Neural cell (in vitro differentiated cells): ENCODE results near the gene BICD1. TPM values are rescaled to one million over a fixed set of nuclear protein-coding genes. Genes with fewer than 3 reads are reported as not detected.

Source experiments
- H2AFZ ChIP-seq: fragments of 200-600, 300-800 bp; sonication (generic), shearing (Covaris generic); 2 replicates; pipeline ENCODE4 v1.6.0; 2014; ENCODE audit warnings: low read depth, mild to moderate bottlenecking, antibody characterized with exemption, low read length, moderate library complexity
- H3F3A ChIP-seq: fragments of 200-600 bp; shearing (Covaris generic); 2 replicates; pipeline ENCODE4 v1.6.1; 2016; ENCODE audit warnings: mild to moderate bottlenecking, moderate library complexity, mixed read lengths, antibody characterized with exemption, low read length; ENCODE audit not compliant: insufficient read depth, poor library complexity, severe bottlenecking
- H3K27ac ChIP-seq: fragments of 200-600, 300-800 bp; sonication (generic), shearing (Covaris generic); 2 replicates; pipeline ENCODE4 v1.5.1; 2014; ENCODE audit warnings: mild to moderate bottlenecking, low read length, moderate library complexity
- H3K27me3 ChIP-seq: fragments of 300-800, 200-600 bp; sonication (generic), shearing (Covaris generic); 2 replicates; pipeline ENCODE4 v1.6.0; 2014; ENCODE audit warnings: mild to moderate bottlenecking, low read depth, low read length, moderate library complexity; ENCODE audit not compliant: insufficient read depth
- H3K36me3 ChIP-seq: fragments of 300-800, 200-600 bp; sonication (generic), shearing (Covaris generic); 2 replicates; pipeline ENCODE4 v1.5.1; 2014; ENCODE audit warnings: mild to moderate bottlenecking, antibody characterized with exemption, low read length, moderate library complexity; ENCODE audit not compliant: insufficient read depth
- H3K4me2 ChIP-seq: fragments of 300-800, 200-600 bp; sonication (generic), shearing (Covaris generic); 2 replicates; pipeline ENCODE4 v1.6.0; 2014; ENCODE audit warnings: mild to moderate bottlenecking, low read length
- H3K4me3 ChIP-seq: fragments of 300-800, 200-600 bp; sonication (generic), shearing (Covaris generic); 2 replicates; pipeline ENCODE4 v1.5.1; 2014; ENCODE audit warnings: mild to moderate bottlenecking, low read length, moderate library complexity
- H3K79me2 ChIP-seq: fragments of 200-600 bp; shearing (Covaris generic); replicated peaks from 2 replicates; pipeline ENCODE4 v1.6.0; 2014; ENCODE audit warnings: mild to moderate bottlenecking, low read length, moderate library complexity; ENCODE audit not compliant: insufficient read depth
- H3K9ac ChIP-seq: fragments of 300-800, 200-600 bp; sonication (generic), shearing (Covaris generic); 2 replicates; pipeline ENCODE4 v1.6.1; 2016; ENCODE audit warnings: mild to moderate bottlenecking, low read length, mixed read lengths
- H3K9me2 ChIP-seq: fragments of 200-600 bp; shearing (Covaris generic); 2 replicates; pipeline ENCODE4 v1.6.1; 2016; ENCODE audit warnings: mild to moderate bottlenecking, low read length, mixed read lengths; ENCODE audit not compliant: insufficient read depth
- H3K9me3 ChIP-seq: fragments of 200-600, 300-800 bp; sonication (generic), shearing (Covaris generic); 2 replicates; pipeline ENCODE4 v1.6.1; 2016; ENCODE audit warnings: mild to moderate bottlenecking, mixed run types, low read length, moderate library complexity, mixed read lengths
- H4K20me1 ChIP-seq: fragments of 200-600 bp; shearing (Covaris generic); 2 replicates; pipeline ENCODE4 v1.6.1; 2016; ENCODE audit warnings: mild to moderate bottlenecking, mixed run types; ENCODE audit not compliant: insufficient read depth
- EP300 ChIP-seq: fragments of 450-650 bp; conservative IDR thresholded peaks from 2 replicates; pipeline ENCODE4 v1.6.1; 2014; ENCODE audit warnings: antibody characterized with exemption, mild to moderate bottlenecking, moderate library complexity; ENCODE audit not compliant: poor library complexity, severe bottlenecking
- EZH2 ChIP-seq: fragments of 200-600, 300-800 bp; shearing (Covaris generic), sonication (generic); IDR thresholded peaks from 2 replicates; pipeline ENCODE4 v1.6.1; 2014; ENCODE audit warnings: antibody characterized with exemption, low read length, borderline replicate concordance, mild to moderate bottlenecking; ENCODE audit not compliant: insufficient read depth, poor library complexity, severe bottlenecking
- MXI1 ChIP-seq: fragments of 450-650 bp; conservative IDR thresholded peaks from 2 replicates; pipeline ENCODE4 v1.6.1; 2014; ENCODE audit warnings: antibody characterized with exemption, mild to moderate bottlenecking; ENCODE audit not compliant: poor library complexity, severe bottlenecking
- POLR2AphosphoS5 ChIP-seq: IDR thresholded peaks from 2 replicates; pipeline ENCODE4 v1.6.1; 2012
- RAD21 ChIP-seq: fragments of 450-650 bp; conservative IDR thresholded peaks from 2 replicates; pipeline ENCODE4 v1.6.1; 2014; ENCODE audit warnings: antibody characterized with exemption, mild to moderate bottlenecking, moderate library complexity
- SMC3 ChIP-seq: fragments of 450-650 bp; conservative IDR thresholded peaks from 2 replicates; pipeline ENCODE4 v1.6.1; 2014; ENCODE audit warnings: antibody characterized with exemption, mild to moderate bottlenecking, moderate library complexity; ENCODE audit not compliant: poor library complexity
- TAF1 ChIP-seq: IDR thresholded peaks from 2 replicates; pipeline ENCODE4 v1.6.1; 2012; ENCODE audit warnings: low read depth
- polyA plus RNA-seq: library from polyadenylated mRNA; depleted of rRNA; stranded (reverse); fragments of >200 nt; gene quantifications from 2 replicates; pipeline ENCODE4 v1.2.3, GENCODE V29; 2014
- TF ChIP-seq, protein P1 (sequence below): IDR thresholded peaks from 2 replicates; pipeline ENCODE4 v1.6.1; 2012; ENCODE audit warnings: borderline replicate concordance
- TF ChIP-seq, protein P2 (sequence below): fragments of 450-650 bp; IDR thresholded peaks from 2 replicates; pipeline ENCODE4 v1.5.1; 2014; ENCODE audit warnings: antibody characterized with exemption, mild to moderate bottlenecking, moderate library complexity; ENCODE audit not compliant: poor library complexity, severe bottlenecking

The BICD1 gene
- polyA plus RNA-seq, 1 donor from 2014 or later = 41.1 TPM

DNA sequence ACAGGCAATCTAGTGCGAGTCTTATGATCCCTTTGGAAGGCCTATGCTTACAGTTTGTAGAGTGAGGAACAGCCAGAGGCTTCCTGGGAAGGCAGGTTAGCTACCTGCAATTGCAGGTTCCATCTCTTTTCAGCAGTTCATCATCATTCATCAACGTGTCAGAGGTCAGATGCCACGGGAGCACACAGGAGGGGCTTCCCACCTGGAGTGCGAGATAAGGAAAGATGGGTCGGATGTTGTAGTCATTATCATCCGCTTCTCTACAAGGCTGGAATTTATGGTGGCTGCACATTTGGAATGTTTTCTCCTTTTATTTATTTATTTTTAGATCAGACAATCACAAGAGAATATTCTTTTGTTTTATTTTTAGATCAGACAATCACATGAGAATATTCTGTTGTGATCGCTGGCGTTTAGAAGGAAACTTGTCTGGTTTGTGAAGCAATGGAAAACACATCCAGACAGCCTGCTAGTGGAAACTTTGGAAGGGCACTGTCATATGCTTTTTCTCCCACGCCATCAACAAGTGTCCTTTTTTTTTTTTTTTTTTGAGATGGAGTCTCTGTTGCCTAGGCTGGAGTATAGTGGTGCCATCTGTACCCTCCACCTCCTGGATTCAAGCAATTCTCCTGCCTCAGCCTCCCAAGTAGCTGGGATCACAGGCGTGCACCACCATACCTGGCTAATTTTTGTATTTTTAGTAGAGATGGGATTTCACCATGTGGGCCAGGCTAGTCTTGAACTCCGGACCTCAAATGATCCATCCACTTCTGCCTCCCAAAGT, 1.9 kb upstream of the BICD1 start:
- Histone ChIP-seq H3K4me2 (no peak overlapping the region), H2AFZ (no peak overlapping the region), H3K9me2 (no peaks in the 10 kb centered on the region), H3K27me3 (no peaks in the 10 kb centered on the region), H3K36me3 (no peaks in the 10 kb centered on the region), H3K9ac (no peak overlapping the region), H3F3A (no peaks in the 10 kb centered on the region), H3K4me3 (no peak overlapping the region), H3K9me3 (no peaks in the 10 kb centered on the region), H3K79me2 (peaks cover 27% of the 10 kb centered on the region), H3K27ac (no peak overlapping the region), H4K20me1 (no peaks in the 10 kb centered on the region)
- TF ChIP-seq POLR2AphosphoS5 (no peak), EP300 (no peak), MXI1 (no peak), RAD21 (no peak), EZH2 (no peak), TAF1 (no peak), SMC3 (no peak)
- TF ChIP-seq, protein P1, sequence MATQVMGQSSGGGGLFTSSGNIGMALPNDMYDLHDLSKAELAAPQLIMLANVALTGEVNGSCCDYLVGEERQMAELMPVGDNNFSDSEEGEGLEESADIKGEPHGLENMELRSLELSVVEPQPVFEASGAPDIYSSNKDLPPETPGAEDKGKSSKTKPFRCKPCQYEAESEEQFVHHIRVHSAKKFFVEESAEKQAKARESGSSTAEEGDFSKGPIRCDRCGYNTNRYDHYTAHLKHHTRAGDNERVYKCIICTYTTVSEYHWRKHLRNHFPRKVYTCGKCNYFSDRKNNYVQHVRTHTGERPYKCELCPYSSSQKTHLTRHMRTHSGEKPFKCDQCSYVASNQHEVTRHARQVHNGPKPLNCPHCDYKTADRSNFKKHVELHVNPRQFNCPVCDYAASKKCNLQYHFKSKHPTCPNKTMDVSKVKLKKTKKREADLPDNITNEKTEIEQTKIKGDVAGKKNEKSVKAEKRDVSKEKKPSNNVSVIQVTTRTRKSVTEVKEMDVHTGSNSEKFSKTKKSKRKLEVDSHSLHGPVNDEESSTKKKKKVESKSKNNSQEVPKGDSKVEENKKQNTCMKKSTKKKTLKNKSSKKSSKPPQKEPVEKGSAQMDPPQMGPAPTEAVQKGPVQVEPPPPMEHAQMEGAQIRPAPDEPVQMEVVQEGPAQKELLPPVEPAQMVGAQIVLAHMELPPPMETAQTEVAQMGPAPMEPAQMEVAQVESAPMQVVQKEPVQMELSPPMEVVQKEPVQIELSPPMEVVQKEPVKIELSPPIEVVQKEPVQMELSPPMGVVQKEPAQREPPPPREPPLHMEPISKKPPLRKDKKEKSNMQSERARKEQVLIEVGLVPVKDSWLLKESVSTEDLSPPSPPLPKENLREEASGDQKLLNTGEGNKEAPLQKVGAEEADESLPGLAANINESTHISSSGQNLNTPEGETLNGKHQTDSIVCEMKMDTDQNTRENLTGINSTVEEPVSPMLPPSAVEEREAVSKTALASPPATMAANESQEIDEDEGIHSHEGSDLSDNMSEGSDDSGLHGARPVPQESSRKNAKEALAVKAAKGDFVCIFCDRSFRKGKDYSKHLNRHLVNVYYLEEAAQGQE = no peak
- TF ChIP-seq, protein P2, sequence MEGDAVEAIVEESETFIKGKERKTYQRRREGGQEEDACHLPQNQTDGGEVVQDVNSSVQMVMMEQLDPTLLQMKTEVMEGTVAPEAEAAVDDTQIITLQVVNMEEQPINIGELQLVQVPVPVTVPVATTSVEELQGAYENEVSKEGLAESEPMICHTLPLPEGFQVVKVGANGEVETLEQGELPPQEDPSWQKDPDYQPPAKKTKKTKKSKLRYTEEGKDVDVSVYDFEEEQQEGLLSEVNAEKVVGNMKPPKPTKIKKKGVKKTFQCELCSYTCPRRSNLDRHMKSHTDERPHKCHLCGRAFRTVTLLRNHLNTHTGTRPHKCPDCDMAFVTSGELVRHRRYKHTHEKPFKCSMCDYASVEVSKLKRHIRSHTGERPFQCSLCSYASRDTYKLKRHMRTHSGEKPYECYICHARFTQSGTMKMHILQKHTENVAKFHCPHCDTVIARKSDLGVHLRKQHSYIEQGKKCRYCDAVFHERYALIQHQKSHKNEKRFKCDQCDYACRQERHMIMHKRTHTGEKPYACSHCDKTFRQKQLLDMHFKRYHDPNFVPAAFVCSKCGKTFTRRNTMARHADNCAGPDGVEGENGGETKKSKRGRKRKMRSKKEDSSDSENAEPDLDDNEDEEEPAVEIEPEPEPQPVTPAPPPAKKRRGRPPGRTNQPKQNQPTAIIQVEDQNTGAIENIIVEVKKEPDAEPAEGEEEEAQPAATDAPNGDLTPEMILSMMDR = no peak

DNA sequence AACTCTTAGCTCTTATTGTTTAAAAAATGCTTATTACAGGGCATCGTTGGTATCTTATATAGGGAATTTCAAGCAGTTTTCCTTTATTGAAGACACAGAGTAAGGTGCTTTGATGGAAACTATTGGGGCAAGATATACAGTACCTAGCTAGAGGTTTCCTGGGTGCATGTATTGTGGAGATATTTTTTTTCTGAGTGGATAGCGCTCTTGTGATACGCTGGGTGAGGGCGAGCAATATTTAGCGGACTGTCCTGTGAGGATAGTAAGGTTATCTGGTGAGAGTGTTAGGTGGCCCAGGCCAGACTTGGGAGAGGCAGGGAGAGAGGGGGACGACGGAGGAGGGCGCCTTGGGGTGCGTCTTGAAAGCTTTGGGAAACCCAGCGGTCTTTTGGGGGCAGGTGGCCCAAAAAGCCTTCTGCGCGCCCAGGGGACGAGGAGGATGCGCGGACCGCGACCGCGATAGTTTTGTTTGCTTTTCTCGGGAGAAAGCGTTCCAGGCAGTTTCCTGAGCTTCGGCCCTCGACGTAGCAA, 596 bp upstream of the BICD1 start:
- Histone ChIP-seq H3K4me3 (peak overlapping the region; percentile 96), H3K27me3 (no peaks in the 10 kb centered on the region), H3K9me3 (no peaks in the 10 kb centered on the region), H3F3A (no peaks in the 10 kb centered on the region), H3K9ac (peak overlapping the region; percentile 96), H3K4me2 (peak overlapping the region; percentile 6), H3K9me2 (no peaks in the 10 kb centered on the region), H3K79me2 (peaks cover 40% of the 10 kb centered on the region), H4K20me1 (no peaks in the 10 kb centered on the region), H2AFZ (peak overlapping the region; percentile 36), H3K36me3 (no peaks in the 10 kb centered on the region), H3K27ac (peak overlapping the region; percentile 83)
- TF ChIP-seq, protein P2 = no peak
- TF ChIP-seq POLR2AphosphoS5 = no peak
